Measurements from ENCODE around the gene GRID2. TPM values are rescaled to one million over a fixed set of nuclear protein-coding genes. Genes with fewer than 3 reads are reported as not detected.

GRID2 gene
- total and polyA plus RNA-seq, 2 of the 13 experiments (the other 11 are each of a cell fraction or from before 2014, with no cell fraction given), result not detected

DNA sequence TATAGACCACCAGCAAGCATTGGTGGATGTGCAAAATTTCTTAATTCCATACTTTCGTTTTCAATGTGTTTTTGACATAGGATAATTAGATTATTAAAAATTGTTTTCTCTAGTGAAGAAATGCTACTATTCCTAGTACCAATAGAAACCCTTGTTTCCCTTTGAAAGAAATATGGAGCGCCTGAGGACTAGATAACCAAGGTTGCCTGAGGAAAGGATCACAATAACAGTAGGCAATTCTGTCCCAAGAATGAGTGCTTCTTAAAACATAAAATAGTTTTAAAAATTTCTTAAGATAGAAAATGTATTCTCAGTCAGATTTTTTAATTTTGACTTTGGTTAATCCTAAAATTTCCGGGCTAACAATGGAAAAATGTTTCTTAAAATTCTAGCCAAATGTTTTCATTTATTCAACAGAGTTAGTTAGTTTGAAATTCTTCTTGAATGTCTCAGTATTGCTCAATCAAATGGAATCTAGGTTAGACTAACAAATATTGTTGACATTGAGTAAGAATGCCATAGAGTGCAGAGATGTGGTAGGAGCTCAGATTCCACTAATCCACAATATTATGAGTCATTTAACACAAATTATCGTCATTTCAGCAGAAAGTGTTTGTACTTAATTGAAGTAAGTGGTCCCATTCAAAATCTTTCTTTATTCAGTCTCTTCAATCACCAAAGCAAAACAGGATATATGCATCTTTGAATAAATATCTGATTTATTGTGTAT is 666.0 kb downstream of the GRID2 start (continued):
- TF ChIP-seq, protein P1, sequence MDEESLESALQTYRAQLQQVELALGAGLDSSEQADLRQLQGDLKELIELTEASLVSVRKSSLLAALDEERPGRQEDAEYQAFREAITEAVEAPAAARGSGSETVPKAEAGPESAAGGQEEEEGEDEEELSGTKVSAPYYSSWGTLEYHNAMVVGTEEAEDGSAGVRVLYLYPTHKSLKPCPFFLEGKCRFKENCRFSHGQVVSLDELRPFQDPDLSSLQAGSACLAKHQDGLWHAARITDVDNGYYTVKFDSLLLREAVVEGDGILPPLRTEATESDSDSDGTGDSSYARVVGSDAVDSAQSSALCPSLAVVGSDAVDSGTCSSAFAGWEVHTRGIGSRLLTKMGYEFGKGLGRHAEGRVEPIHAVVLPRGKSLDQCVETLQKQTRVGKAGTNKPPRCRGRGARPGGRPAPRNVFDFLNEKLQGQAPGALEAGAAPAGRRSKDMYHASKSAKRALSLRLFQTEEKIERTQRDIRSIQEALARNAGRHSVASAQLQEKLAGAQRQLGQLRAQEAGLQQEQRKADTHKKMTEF (CRISPR knock-in tag; IDR thresholded peaks at IDR 0.05), result peak; percentile 84
- TF ChIP-seq ZNF468 (CRISPR knock-in tag; IDR thresholded peaks at IDR 0.05) (no peak), FOXA3 (CRISPR knock-in tag; IDR thresholded peaks at IDR 0.05) (peak; percentile 96), ZNF44 (CRISPR knock-in tag; IDR thresholded peaks at IDR 0.05) (no peak), ZFP1 (CRISPR knock-in tag; IDR thresholded peaks at IDR 0.05) (no peak), ZNF569 (CRISPR knock-in tag; IDR thresholded peaks at IDR 0.05; ENCODE audit: borderline replicate concordance) (no peak), ZSCAN31 (CRISPR knock-in tag; IDR thresholded peaks at IDR 0.05; ENCODE audit: low read depth) (no peak), BHLHE40 (IDR thresholded peaks at IDR 0.05; ENCODE audit: low read length) (no peak), MBNL3 (CRISPR knock-in tag; conservative IDR thresholded peaks at IDR 0.05) (no peak), KMT2A (CRISPR knock-in tag; IDR thresholded peaks at IDR 0.05) (no peak), RBM39 (IDR thresholded peaks at IDR 0.05; ENCODE audit: low read depth, low read length, poor library complexity, severe bottlenecking) (no peak), ZNF891 (CRISPR knock-in tag; IDR thresholded peaks at IDR 0.05) (no peak), ZNF558 (CRISPR knock-in tag; IDR thresholded peaks at IDR 0.05; ENCODE audit: borderline replicate concordance) (no peak), ZNF30 (CRISPR knock-in tag; IDR thresholded peaks at IDR 0.05) (no peak), TOPORS (CRISPR knock-in tag; IDR thresholded peaks at IDR 0.05) (no peak), ARHGAP35 (CRISPR knock-in tag; IDR thresholded peaks at IDR 0.05; ENCODE audit: borderline replicate concordance) (no peak), GATA4 (IDR thresholded peaks at IDR 0.05; ENCODE audit: borderline replicate concordance, low read depth) (no peak), ZNF83 (CRISPR knock-in tag; IDR thresholded peaks at IDR 0.05; ENCODE audit: borderline replicate concordance) (no peak), ZSCAN9 (CRISPR knock-in tag; IDR thresholded peaks at IDR 0.05; ENCODE audit: borderline replicate concordance) (peak; percentile 55; the same call in 1 of the 2 replicates)
- TF ChIP-seq, protein P2, sequence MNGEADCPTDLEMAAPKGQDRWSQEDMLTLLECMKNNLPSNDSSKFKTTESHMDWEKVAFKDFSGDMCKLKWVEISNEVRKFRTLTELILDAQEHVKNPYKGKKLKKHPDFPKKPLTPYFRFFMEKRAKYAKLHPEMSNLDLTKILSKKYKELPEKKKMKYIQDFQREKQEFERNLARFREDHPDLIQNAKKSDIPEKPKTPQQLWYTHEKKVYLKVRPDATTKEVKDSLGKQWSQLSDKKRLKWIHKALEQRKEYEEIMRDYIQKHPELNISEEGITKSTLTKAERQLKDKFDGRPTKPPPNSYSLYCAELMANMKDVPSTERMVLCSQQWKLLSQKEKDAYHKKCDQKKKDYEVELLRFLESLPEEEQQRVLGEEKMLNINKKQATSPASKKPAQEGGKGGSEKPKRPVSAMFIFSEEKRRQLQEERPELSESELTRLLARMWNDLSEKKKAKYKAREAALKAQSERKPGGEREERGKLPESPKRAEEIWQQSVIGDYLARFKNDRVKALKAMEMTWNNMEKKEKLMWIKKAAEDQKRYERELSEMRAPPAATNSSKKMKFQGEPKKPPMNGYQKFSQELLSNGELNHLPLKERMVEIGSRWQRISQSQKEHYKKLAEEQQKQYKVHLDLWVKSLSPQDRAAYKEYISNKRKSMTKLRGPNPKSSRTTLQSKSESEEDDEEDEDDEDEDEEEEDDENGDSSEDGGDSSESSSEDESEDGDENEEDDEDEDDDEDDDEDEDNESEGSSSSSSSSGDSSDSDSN (CRISPR knock-in tag; IDR thresholded peaks at IDR 0.05), result no peak
- TF ChIP-seq, protein P3, sequence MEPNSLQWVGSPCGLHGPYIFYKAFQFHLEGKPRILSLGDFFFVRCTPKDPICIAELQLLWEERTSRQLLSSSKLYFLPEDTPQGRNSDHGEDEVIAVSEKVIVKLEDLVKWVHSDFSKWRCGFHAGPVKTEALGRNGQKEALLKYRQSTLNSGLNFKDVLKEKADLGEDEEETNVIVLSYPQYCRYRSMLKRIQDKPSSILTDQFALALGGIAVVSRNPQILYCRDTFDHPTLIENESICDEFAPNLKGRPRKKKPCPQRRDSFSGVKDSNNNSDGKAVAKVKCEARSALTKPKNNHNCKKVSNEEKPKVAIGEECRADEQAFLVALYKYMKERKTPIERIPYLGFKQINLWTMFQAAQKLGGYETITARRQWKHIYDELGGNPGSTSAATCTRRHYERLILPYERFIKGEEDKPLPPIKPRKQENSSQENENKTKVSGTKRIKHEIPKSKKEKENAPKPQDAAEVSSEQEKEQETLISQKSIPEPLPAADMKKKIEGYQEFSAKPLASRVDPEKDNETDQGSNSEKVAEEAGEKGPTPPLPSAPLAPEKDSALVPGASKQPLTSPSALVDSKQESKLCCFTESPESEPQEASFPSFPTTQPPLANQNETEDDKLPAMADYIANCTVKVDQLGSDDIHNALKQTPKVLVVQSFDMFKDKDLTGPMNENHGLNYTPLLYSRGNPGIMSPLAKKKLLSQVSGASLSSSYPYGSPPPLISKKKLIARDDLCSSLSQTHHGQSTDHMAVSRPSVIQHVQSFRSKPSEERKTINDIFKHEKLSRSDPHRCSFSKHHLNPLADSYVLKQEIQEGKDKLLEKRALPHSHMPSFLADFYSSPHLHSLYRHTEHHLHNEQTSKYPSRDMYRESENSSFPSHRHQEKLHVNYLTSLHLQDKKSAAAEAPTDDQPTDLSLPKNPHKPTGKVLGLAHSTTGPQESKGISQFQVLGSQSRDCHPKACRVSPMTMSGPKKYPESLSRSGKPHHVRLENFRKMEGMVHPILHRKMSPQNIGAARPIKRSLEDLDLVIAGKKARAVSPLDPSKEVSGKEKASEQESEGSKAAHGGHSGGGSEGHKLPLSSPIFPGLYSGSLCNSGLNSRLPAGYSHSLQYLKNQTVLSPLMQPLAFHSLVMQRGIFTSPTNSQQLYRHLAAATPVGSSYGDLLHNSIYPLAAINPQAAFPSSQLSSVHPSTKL (CRISPR knock-in tag; IDR thresholded peaks at IDR 0.05), result peak; percentile 99
- TF ChIP-seq, protein P4, sequence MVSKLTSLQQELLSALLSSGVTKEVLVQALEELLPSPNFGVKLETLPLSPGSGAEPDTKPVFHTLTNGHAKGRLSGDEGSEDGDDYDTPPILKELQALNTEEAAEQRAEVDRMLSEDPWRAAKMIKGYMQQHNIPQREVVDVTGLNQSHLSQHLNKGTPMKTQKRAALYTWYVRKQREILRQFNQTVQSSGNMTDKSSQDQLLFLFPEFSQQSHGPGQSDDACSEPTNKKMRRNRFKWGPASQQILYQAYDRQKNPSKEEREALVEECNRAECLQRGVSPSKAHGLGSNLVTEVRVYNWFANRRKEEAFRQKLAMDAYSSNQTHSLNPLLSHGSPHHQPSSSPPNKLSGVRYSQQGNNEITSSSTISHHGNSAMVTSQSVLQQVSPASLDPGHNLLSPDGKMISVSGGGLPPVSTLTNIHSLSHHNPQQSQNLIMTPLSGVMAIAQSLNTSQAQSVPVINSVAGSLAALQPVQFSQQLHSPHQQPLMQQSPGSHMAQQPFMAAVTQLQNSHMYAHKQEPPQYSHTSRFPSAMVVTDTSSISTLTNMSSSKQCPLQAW (CRISPR knock-in tag; IDR thresholded peaks at IDR 0.05), result no peak

Measured in HepG2 (cell line).